Caco-2 (cell line): ENCODE data around the gene MS4A18. TPM values are rescaled to one million over a fixed set of nuclear protein-coding genes. Genes with fewer than 3 reads are reported as not detected.
"Not testable (repeated sequence)": the region's sequence is repeated elsewhere in the genome, so short reads cannot be mapped to it uniquely, and the experiment has no call there.

Experiments
- BruUV-seq: library from RNA; stranded (reverse); fragments of 400-500 nt; replicated peaks from 2 replicates; lab custom pipeline; 2021; lab: Mats Ljungman, UMichigan
- CTCF ChIA-PET: fragments of 300-600 bp; sonication (Branson Sonifier 250); formaldehyde crosslinking; loops from one replicate; lab custom pipeline; 2022; ENCODE audit warnings: antibody characterized with exemption; lab: Charles Lee
- POLR2A ChIA-PET: fragments of 300-600 bp; sonication (Branson Sonifier 250); formaldehyde crosslinking; loops from one replicate; lab custom pipeline; 2022; ENCODE audit warnings: antibody characterized with exemption; lab: Charles Lee
- DNase-seq, 2 experiments: peaks; one replicate each; pipeline versions ENCODE4 v3.0.0 to v3.0.0-alpha.2; 2020 to 2022
- H3K27me3 ChIP-seq: replicated peaks from 2 replicates; pipeline ENCODE4 v1.6.0; 2011; ENCODE audit warnings: low read length; ENCODE audit not compliant: control insufficient read depth, insufficient read depth
- H3K36me3 ChIP-seq: 2 replicates; pipeline ENCODE4 v1.5.1; 2011; ENCODE audit warnings: low read length; ENCODE audit not compliant: control insufficient read depth, insufficient read depth
- H3K4me1 ChIP-seq: fragments of 250-450 bp; sonication (Bioruptor Pico); 2 replicates; pipeline ENCODE4 v1.5.1; 2020; ENCODE audit warnings: mild to moderate bottlenecking
- H3K4me3 ChIP-seq: 2 replicates; pipeline ENCODE4 v1.5.1; 2011; ENCODE audit warnings: low read depth, mild to moderate bottlenecking, control low read depth, low read length
- H3K9me3 ChIP-seq: fragments of 250-450 bp; sonication (Bioruptor Pico); 2 replicates; pipeline ENCODE4 v1.5.1; 2020; ENCODE audit warnings: mild to moderate bottlenecking, moderate library complexity
- H3K27ac Mint-ChIP-seq: one replicate; pipeline ENCODE4 v1.8.0; 2022; ENCODE audit warnings: mixed read lengths; ENCODE audit not compliant: unreplicated experiment
- H3K27me3 Mint-ChIP-seq: one replicate; pipeline ENCODE4 v1.8.0; 2022; ENCODE audit warnings: mixed read lengths; ENCODE audit not compliant: insufficient read depth, unreplicated experiment
- H3K36me3 Mint-ChIP-seq: one replicate; pipeline ENCODE4 v1.8.0; 2022; ENCODE audit warnings: mild to moderate bottlenecking, mixed read lengths; ENCODE audit not compliant: insufficient read depth, unreplicated experiment
- H3K4me1 Mint-ChIP-seq: one replicate; pipeline ENCODE4 v1.8.0; 2022; ENCODE audit warnings: low read depth, mixed read lengths; ENCODE audit not compliant: unreplicated experiment
- H3K4me3 Mint-ChIP-seq: one replicate; pipeline ENCODE4 v1.8.0; 2022; ENCODE audit warnings: mild to moderate bottlenecking, moderate library complexity, mixed read lengths; ENCODE audit not compliant: unreplicated experiment
- H3K9me3 Mint-ChIP-seq: one replicate; pipeline ENCODE4 v1.8.0; 2022; ENCODE audit warnings: mixed read lengths; ENCODE audit not compliant: unreplicated experiment
- intact Hi-C: fragments of 100-400 bp; cut with micrococcal nuclease; formaldehyde crosslinking; loops from one replicate; pipeline ENCODE4 v1.10.0; 2022; ENCODE audit not compliant: unreplicated experiment
- total RNA-seq: library from RNA; stranded (reverse); gene quantifications from 2 replicates; pipeline ENCODE4 v1.2.3, GENCODE V29; 2022
- TF ChIP-seq, protein P1 (sequence below), 2 experiments: fragments of 200-600 bp in 1 of 2; IDR thresholded peaks; 1 replicate in 1 of 2; 2 replicates in 1 of 2; pipeline versions ENCODE4 v1.5.1 to v1.8.0; 2011 to 2022; ENCODE audit warnings: antibody characterized with exemption in 1 of 2, control low read depth in 1 of 2, inconsistent platforms in 1 of 2, low read depth in 1 of 2, low read length in 1 of 2, mild to moderate bottlenecking in 1 of 2, moderate library complexity in 1 of 2; ENCODE audit not compliant: insufficient read depth in 1 of 2, severe bottlenecking in 1 of 2, unreplicated experiment in 1 of 2

The MS4A18 gene
- total RNA-seq, 1 experiment from 2014 or later = not detected

DNA sequence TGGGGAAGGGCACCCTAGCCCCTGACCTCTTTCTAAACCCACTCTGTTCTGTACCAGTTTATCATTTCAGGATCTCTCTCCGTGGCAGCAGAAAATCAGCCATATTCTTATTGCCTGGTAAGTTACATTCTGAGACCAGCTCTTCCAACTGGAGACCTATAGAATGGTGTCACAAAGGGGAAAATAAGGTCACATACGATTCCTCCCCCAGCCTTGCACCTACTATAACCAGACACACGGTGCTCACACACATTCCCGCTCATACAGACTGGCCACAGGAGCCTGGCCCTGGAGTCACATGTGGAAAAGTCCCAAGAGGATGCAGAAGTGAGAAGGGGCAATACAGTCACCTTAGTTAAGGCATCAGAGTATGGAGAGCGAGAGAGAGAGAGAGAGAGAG, 17.6 kb upstream of the MS4A18 start:
- peaks cover 7% of the 10 kb centered on the region for H3K4me1 Mint-ChIP-seq
- intact Hi-C loops = no loop called here
- DNase-seq = no peak
- Histone ChIP-seq H3K4me1 (peaks cover 31% of the 10 kb centered on the region), H3K36me3 (no peaks in the 10 kb centered on the region), H3K9me3 (0 out of 2 replicates have a peak, but pooled peaks cover 6% of the 10 kb centered on the region), H3K4me3 (no peak overlapping the region), H3K27me3 (no peaks in the 10 kb centered on the region)
- H3K4me3 Mint-ChIP-seq = no peak overlapping the region
- no peaks in the 10 kb centered on the region for H3K36me3 Mint-ChIP-seq
- no peak overlapping the region for H3K27ac Mint-ChIP-seq
- ChIA-PET CTCF (interaction anchor here (0.7 to 0.8 kb wide), 3 partner anchors 62 to 240 kb away, joined by 3 to 6 read pairs (median 5); no protein-coding TSS in a partner anchor), POLR2A (interaction anchor here (0.6 kb wide), 1 partner anchor 335 kb away, joined by 4 read pairs; no protein-coding TSS in a partner anchor)
- TF ChIP-seq, protein P1, sequence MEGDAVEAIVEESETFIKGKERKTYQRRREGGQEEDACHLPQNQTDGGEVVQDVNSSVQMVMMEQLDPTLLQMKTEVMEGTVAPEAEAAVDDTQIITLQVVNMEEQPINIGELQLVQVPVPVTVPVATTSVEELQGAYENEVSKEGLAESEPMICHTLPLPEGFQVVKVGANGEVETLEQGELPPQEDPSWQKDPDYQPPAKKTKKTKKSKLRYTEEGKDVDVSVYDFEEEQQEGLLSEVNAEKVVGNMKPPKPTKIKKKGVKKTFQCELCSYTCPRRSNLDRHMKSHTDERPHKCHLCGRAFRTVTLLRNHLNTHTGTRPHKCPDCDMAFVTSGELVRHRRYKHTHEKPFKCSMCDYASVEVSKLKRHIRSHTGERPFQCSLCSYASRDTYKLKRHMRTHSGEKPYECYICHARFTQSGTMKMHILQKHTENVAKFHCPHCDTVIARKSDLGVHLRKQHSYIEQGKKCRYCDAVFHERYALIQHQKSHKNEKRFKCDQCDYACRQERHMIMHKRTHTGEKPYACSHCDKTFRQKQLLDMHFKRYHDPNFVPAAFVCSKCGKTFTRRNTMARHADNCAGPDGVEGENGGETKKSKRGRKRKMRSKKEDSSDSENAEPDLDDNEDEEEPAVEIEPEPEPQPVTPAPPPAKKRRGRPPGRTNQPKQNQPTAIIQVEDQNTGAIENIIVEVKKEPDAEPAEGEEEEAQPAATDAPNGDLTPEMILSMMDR (IDR thresholded peaks at IDR 0.05; ENCODE audit: insufficient read depth in 1 of 2, low read depth in 1 of 2, low read length in 1 of 2, severe bottlenecking in 1 of 2, unreplicated experiment in 1 of 2) = no peak
- BruUV-seq = no TSS peak
- no peaks in the 10 kb centered on the region for H3K27me3 Mint-ChIP-seq
- no peaks in the 10 kb centered on the region for H3K9me3 Mint-ChIP-seq

GRCh38 chr11:60710482-60710881, 14.0 kb upstream of the MS4A18 start:
- Mint-ChIP-seq H3K4me1 (peaks cover 15% of the 10 kb centered on the region), H3K27ac (no peak overlapping the region), H3K36me3 (peaks cover 8% of the 10 kb centered on the region), H3K4me3 (no peak overlapping the region), H3K27me3 (no peaks in the 10 kb centered on the region), H3K9me3 (no peaks in the 10 kb centered on the region)
- intact Hi-C loops = loop anchor here (2.0 kb wide), 1 partner anchor 34 kb away; no protein-coding TSS in a partner anchor
- TF ChIP-seq, protein P1 (IDR thresholded peaks at IDR 0.05; ENCODE audit: insufficient read depth in 1 of 2, low read depth in 1 of 2, low read length in 1 of 2, severe bottlenecking in 1 of 2, unreplicated experiment in 1 of 2) = peak; percentile 16 to 40
- ChIA-PET POLR2A (no interaction called here), CTCF (interaction anchor here (1.0 to 2.3 kb wide), 3 partner anchors 31 to 53 kb away, joined by 3 to 16 read pairs (median 4); partner anchors contain the start of gene MS4A15)
- Histone ChIP-seq H3K4me1 (peaks cover 55% of the 10 kb centered on the region), H3K27me3 (no peaks in the 10 kb centered on the region), H3K36me3 (no peaks in the 10 kb centered on the region), H3K9me3 (peaks cover 16% of the 10 kb centered on the region), H3K4me3 (no peak overlapping the region)
- peak; percentile 53 to 56 for DNase-seq
- BruUV-seq = no TSS peak

GRCh38 chr11:60711276-60711675, 13.2 kb upstream of the MS4A18 start:
- Histone ChIP-seq H3K9me3 (peaks cover 16% of the 10 kb centered on the region), H3K4me3 (no peak overlapping the region), H3K27me3 (no peaks in the 10 kb centered on the region), H3K4me1 (peaks cover 55% of the 10 kb centered on the region), H3K36me3 (no peaks in the 10 kb centered on the region)
- Mint-ChIP-seq H3K4me1 (peaks cover 15% of the 10 kb centered on the region), H3K4me3 (no peak overlapping the region), H3K9me3 (no peaks in the 10 kb centered on the region), H3K27me3 (no peaks in the 10 kb centered on the region), H3K27ac (no peak overlapping the region), H3K36me3 (peaks cover 8% of the 10 kb centered on the region)
- POLR2A ChIA-PET = no interaction called here
- CTCF ChIA-PET = interaction anchor here (0.7 to 2.3 kb wide), 4 partner anchors 10 to 64 kb away, joined by 3 to 16 read pairs (median 5); no protein-coding TSS in a partner anchor
- intact Hi-C loops = loop anchor here (1.0 to 2.0 kb wide), 5 partner anchors 8 to 51 kb away; partner anchors contain the start of gene MS4A15
- TF ChIP-seq, protein P1 (IDR thresholded peaks at IDR 0.05; ENCODE audit: insufficient read depth in 1 of 2, low read depth in 1 of 2, low read length in 1 of 2, severe bottlenecking in 1 of 2, unreplicated experiment in 1 of 2) = no peak
- peak; percentile 86 to 94 for DNase-seq
- BruUV-seq = no TSS peak

DNA sequence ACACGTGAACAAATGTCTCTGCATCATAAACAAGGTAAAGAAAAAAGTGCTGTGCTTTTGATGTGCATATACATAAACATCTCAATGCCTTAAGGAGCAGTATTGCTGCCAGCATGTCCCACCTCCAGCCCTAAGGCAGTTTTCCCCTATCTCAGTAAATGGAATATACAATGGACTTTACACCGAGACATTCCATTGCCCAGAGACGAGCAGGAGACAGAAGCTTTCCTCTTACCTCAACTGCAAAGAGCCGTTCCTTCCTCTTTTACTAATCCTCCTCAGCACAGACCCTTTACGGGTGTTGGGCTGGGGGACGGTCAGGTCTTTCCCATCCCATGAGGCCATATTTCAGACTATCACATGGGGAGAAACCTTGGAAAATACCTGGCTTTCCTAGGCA, 11.1 kb upstream of the MS4A18 start:
- peaks cover 12% of the 10 kb centered on the region for H3K9me3 Mint-ChIP-seq
- DNase-seq = peak; percentile 66 to 75
- CTCF ChIA-PET, H3K4me3 ChIP-seq, intact Hi-C loops, H3K27me3 Mint-ChIP-seq, H3K36me3 ChIP-seq, H3K27me3 ChIP-seq, POLR2A ChIA-PET, H3K36me3 Mint-ChIP-seq: not testable (repeated sequence)
- peaks cover 15% of the 10 kb centered on the region for H3K4me1 Mint-ChIP-seq
- Histone ChIP-seq H3K4me1 (peaks cover 55% of the 10 kb centered on the region), H3K9me3 (peaks cover 29% of the 10 kb centered on the region)
- peak overlapping the region; percentile 37 for H3K4me3 Mint-ChIP-seq
- BruUV-seq = TSS peak; percentile 86
- peak overlapping the region; percentile 80 for H3K27ac Mint-ChIP-seq
